Epithelial cell of proximal tubule (primary cell): ENCODE results near the gene ZBTB40. TPM values are rescaled to one million over a fixed set of nuclear protein-coding genes. Genes with fewer than 3 reads are reported as not detected.

Source experiments
- DNase-seq: peaks from one replicate; pipeline ENCODE4 v3.0.0-alpha.2; 2011; ENCODE audit warnings: low read depth
- H3K4me3 ChIP-seq: 2 replicates; pipeline ENCODE4 v1.5.1; 2011; ENCODE audit warnings: low read depth, mild to moderate bottlenecking, low read length
- total RNA-seq: library from RNA; depleted of rRNA; stranded (reverse); fragments of >200 nt; gene quantifications from 2 replicates; pipeline ENCODE4 v1.2.3, GENCODE V29; 2015
- TF ChIP-seq, protein P1 (sequence below): conservative IDR thresholded peaks from 2 replicates; pipeline ENCODE4 v1.5.1; 2012; ENCODE audit warnings: low read depth, mild to moderate bottlenecking, low read length

Gene ZBTB40
- total RNA-seq, 1 donor from 2014 or later: 6.9 TPM

GRCh38 chr1:22576617-22577016, 125.0 kb downstream of the ZBTB40 start:
- DNase-seq: no peak
- TF ChIP-seq, protein P1, sequence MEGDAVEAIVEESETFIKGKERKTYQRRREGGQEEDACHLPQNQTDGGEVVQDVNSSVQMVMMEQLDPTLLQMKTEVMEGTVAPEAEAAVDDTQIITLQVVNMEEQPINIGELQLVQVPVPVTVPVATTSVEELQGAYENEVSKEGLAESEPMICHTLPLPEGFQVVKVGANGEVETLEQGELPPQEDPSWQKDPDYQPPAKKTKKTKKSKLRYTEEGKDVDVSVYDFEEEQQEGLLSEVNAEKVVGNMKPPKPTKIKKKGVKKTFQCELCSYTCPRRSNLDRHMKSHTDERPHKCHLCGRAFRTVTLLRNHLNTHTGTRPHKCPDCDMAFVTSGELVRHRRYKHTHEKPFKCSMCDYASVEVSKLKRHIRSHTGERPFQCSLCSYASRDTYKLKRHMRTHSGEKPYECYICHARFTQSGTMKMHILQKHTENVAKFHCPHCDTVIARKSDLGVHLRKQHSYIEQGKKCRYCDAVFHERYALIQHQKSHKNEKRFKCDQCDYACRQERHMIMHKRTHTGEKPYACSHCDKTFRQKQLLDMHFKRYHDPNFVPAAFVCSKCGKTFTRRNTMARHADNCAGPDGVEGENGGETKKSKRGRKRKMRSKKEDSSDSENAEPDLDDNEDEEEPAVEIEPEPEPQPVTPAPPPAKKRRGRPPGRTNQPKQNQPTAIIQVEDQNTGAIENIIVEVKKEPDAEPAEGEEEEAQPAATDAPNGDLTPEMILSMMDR: no peak
- H3K4me3 ChIP-seq: no peak overlapping the region

GRCh38 chr1:22578732-22579361, 127.2 kb downstream of the ZBTB40 start:
- H3K4me3 ChIP-seq: no peak overlapping the region
- no peak for DNase-seq
- TF ChIP-seq, protein P1: no peak

GRCh38 chr1:22579541-22580155, 128.0 kb downstream of the ZBTB40 start:
- no peak overlapping the region for H3K4me3 ChIP-seq
- TF ChIP-seq, protein P1: no peak

More at GRCh38 chr1:22579541-22580155, 128.0 kb downstream of the ZBTB40 start:
- DNase-seq: no peak

Other genes starting within 250 kb of the ZBTB40 start
- under 0.01 TPM in 1 of 2 replicates, not detected in the other for gene EPHA8, start 111.6 kb downstream of the ZBTB40 start, total RNA-seq
- not detected in 2 replicates for gene C1QA, start 184.8 kb downstream of the ZBTB40 start, total RNA-seq
- gene C1QC, start 191.8 kb downstream of the ZBTB40 start, total RNA-seq: not detected in 2 replicates
- gene C1QB, start 201.4 kb downstream of the ZBTB40 start, total RNA-seq: not detected in 2 replicates